HG03135 (cell line): Measurements from ENCODE around the gene CCDC171.

Experiments used
- ATAC-seq: cut with Tn5 transposase; IDR thresholded peaks from one replicate; pipeline ENCODE4 v1.9.1; 2021; ENCODE audit warnings: mild to moderate bottlenecking, moderate library complexity; ENCODE audit not compliant: unreplicated experiment

Gene CCDC171

GRCh38 chr9:15867334-15867733 is 314.5 kb downstream of the CCDC171 start:
- no peak for ATAC-seq

GRCh38 chr9:15867988-15868387 is 315.1 kb downstream of the CCDC171 start:
- ATAC-seq, result no peak

- ATAC-seq, result no peak
These were observed 320.8 kb downstream of the CCDC171 start for GRCh38 chr9:15873573-15874177.

- no peak for ATAC-seq
These were observed 329.5 kb downstream of the CCDC171 start for GRCh38 chr9:15882328-15882727.

GRCh38 chr9:15882883-15883282 is 330.0 kb downstream of the CCDC171 start:
- ATAC-seq, result no peak

- no peak for ATAC-seq
These were observed 332.6 kb downstream of the CCDC171 start for GRCh38 chr9:15885464-15885863.

GRCh38 chr9:15889555-15889954 is 336.7 kb downstream of the CCDC171 start:
- no peak for ATAC-seq

- no peak for ATAC-seq
These were observed 348.7 kb downstream of the CCDC171 start for GRCh38 chr9:15901572-15901971.

GRCh38 chr9:15909297-15909696 is 356.5 kb downstream of the CCDC171 start:
- no peak for ATAC-seq

- ATAC-seq, result no peak
These were observed 362.9 kb downstream of the CCDC171 start for GRCh38 chr9:15915711-15916110.

GRCh38 chr9:15927161-15927560 is 374.3 kb downstream of the CCDC171 start:
- ATAC-seq, result no peak

- ATAC-seq, result no peak
These were observed 382.9 kb downstream of the CCDC171 start for GRCh38 chr9:15935661-15936305.

- ATAC-seq, result no peak
These were observed 383.6 kb downstream of the CCDC171 start for GRCh38 chr9:15936306-15936921.

- ATAC-seq, result no peak
These were observed 390.1 kb downstream of the CCDC171 start for GRCh38 chr9:15942831-15943424.

GRCh38 chr9:15944341-15944740 is 391.5 kb downstream of the CCDC171 start:
- ATAC-seq, result no peak

GRCh38 chr9:15959663-15960062 is 406.8 kb downstream of the CCDC171 start:
- ATAC-seq, result no peak

- ATAC-seq, result no peak
These were observed 408.4 kb downstream of the CCDC171 start for GRCh38 chr9:15961217-15961616.

GRCh38 chr9:15965246-15965745 is 412.5 kb downstream of the CCDC171 start:
- ATAC-seq, result no peak

- no peak for ATAC-seq
These were observed 413.6 kb downstream of the CCDC171 start for GRCh38 chr9:15966471-15966870.

- no peak for ATAC-seq
These were observed 414.2 kb downstream of the CCDC171 start for GRCh38 chr9:15967068-15967467.

GRCh38 chr9:15972760-15973159 is 419.9 kb downstream of the CCDC171 start:
- ATAC-seq, result no peak
